Small intestine (tissue), 7 donors: Measurements from ENCODE around the gene ASB3. TPM values are rescaled to one million over a fixed set of nuclear protein-coding genes. Genes with fewer than 3 reads are reported as not detected.
A peak's percentile ranks its signal among the peaks of the same experiment; 100 is the strongest.

Source experiments
- DNase-seq, 2 donors: peaks; one replicate each; pipeline versions ENCODE4 v3.0.0 to v3.0.0-alpha.2; 2013
- FAIRE-seq: peaks from 2 replicates; lab custom pipeline; 2012; peaks lifted over from hg19 to GRCh38; lab: Jason Lieb, UNC
- H3K27ac ChIP-seq, 3 donors: one replicate each; pipeline ENCODE4 v1.5.1; 2013; ENCODE audit warnings: low read length in 2 of 3, mild to moderate bottlenecking in 2 of 3, control low read depth in 1 of 3, inconsistent platforms in 1 of 3, low read depth in 1 of 3, moderate library complexity in 1 of 3
- H3K27me3 ChIP-seq, 3 donors: one replicate each; pipeline ENCODE4 v1.6.1; 2013; ENCODE audit warnings: low read length in 3 of 3, inconsistent platforms in 1 of 3; ENCODE audit not compliant: control insufficient read depth in 3 of 3, insufficient read depth in 3 of 3
- H3K36me3 ChIP-seq, 3 donors: one replicate each; pipeline ENCODE4 v1.6.1; 2013; ENCODE audit warnings: low read length in 3 of 3, inconsistent platforms in 1 of 3, low read depth in 1 of 3, mild to moderate bottlenecking in 1 of 3, moderate library complexity in 1 of 3; ENCODE audit not compliant: control insufficient read depth in 3 of 3, insufficient read depth in 2 of 3
- H3K4me1 ChIP-seq, 3 donors: one replicate each; pipeline ENCODE4 v1.6.1; 2013; ENCODE audit warnings: low read length in 2 of 3, inconsistent platforms in 1 of 3, low read depth in 1 of 3, mild to moderate bottlenecking in 1 of 3, moderate library complexity in 1 of 3; ENCODE audit not compliant: control insufficient read depth in 3 of 3, insufficient read depth in 2 of 3
- H3K4me3 ChIP-seq, 3 donors: one replicate each; pipeline ENCODE4 v1.5.1; 2013; ENCODE audit warnings: low read length in 3 of 3, control low read depth in 1 of 3, inconsistent platforms in 1 of 3, low read depth in 1 of 3, mild to moderate bottlenecking in 1 of 3, moderate library complexity in 1 of 3
- H3K9me3 ChIP-seq, 2 donors: one replicate each; pipeline ENCODE4 v1.6.1; 2013; ENCODE audit warnings: low read depth in 1 of 2, low read length in 1 of 2; ENCODE audit not compliant: control insufficient read depth in 2 of 2, insufficient read depth in 1 of 2
- WGBS, 3 donors: extraction: QIAGEN DNeasy Blood & Tissue Kit; methylation state at CpG; one replicate each; pipeline ENCODE4 v1.1.7; 2013; 5-methylcytosine and 5-hydroxymethylcytosine counted together
- polyA plus RNA-seq, 4 donors: library from polyadenylated mRNA; stranded (reverse) in 3 of 4; unstranded in 1 of 4; fragments of 200-250 nt in 3 of 4; fragments of 120-200 nt in 1 of 4; gene quantifications; one replicate each; pipeline versions ENCODE4 v1.2.1 to v1.2.3, GENCODE V29; 2013
- donor health status: healthy with polysubstance abuse.
- donor health status: control.
- donor health status: control.
- donor health status: Bipolar disorder and iron deficiency.
- donor health status: healthy.

ASB3 gene
- polyA plus RNA-seq, 4 donors: 6.0 to 12.4 (median 6.6) TPM

DNA sequence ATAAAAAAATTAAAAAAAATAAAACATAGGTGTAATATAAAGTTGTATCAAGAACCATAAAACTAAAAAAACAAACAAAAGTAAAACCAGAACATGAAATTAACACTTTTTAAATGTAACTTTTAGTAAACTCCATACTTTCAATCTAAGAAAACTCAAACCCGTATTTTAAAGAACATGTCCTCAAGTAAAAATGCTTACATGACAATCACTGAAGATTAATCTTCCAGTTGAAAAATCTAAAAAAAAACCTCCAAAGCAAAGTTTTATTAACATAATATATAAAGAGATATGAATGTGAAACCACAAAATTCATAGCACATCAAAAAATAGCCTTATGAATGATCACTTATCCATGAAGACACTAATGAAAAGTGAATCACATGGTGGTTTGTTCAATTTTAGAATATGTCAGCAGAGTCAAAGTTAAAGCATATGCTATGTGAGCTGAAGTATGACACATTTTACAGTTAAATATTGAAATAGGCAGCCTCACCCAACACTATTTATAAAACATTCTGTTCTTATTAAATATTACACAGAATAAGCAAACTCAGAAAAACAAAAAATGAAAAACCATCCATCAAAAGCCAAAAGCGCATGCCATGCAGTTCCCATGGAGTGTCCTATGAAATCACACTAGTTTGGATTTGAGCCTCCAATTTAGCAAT is 42.2 kb downstream of the ASB3 start:
- Histone ChIP-seq H3K27me3 (no peaks in the 10 kb centered on the region), H3K4me3 (no peak overlapping the region), H3K27ac (no peak overlapping the region), H3K36me3 (peaks cover 0 to 6% (median 4%) of the 10 kb centered on the region in 3 donors), H3K9me3 (no peaks in the 10 kb centered on the region), H3K4me1 (no peaks in the 10 kb centered on the region)
- FAIRE-seq: no peak
- no peak for DNase-seq
- 81 to 96% (median 87%) methylated on average over 2 of the region's 2 CpGs for WGBS, 3 donors

DNA sequence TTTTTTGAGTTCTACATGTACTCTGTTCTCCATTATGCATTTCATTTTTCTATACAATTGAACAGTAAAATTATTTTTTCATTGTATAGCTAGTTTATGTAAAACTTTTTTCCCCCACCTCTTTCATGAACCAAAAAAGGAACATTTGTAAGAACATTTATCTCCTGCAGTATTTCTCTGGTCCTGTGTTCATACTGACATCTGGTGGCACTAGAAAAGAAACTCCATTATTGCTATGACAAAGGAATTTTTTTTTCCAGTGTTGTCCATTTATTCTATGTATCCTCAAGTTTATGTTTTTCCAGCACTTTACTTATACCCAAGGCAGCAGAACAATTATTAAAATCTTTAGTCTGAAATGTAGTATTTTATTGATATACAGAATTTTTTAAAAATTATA is 46.6 kb downstream of the ASB3 start:
- FAIRE-seq: peak; percentile 23

DNA sequence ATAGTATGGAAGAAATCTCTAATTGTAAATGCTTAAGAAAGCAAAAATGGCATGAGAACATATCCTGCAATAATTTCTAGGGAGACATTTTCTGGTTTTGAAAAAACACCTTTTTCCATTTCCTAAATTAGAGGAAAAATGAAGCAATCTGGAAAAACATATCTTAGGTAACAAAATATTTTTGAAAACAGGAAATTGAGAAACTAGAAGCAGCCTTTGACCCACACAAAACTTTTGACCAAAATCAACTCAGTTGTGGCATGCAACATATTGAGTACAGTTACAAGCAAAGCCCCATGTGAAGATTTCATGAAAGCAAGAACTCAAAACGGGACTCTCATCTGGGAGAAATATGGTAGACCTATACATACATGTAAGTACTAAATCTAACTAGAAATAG is 47.7 kb downstream of the ASB3 start:
- no peak for FAIRE-seq
- Histone ChIP-seq H3K36me3 (peaks cover 0 to 2% (median 2%) of the 10 kb centered on the region in 3 donors), H3K9me3 (no peaks in the 10 kb centered on the region), H3K4me1 (no peaks in the 10 kb centered on the region), H3K27me3 (no peaks in the 10 kb centered on the region), H3K27ac (no peak overlapping the region), H3K4me3 (no peak overlapping the region)
- 74 to 95% (median 83%) methylated on average over 1 of the region's 1 CpG for WGBS, 3 donors
- no peak for DNase-seq

More for the DNA sequence above, 46.6 kb downstream of the ASB3 start:
- peaks cover 0 to 3% (median 2%) of the 10 kb centered on the region in 3 donors for H3K36me3 ChIP-seq
- H3K9me3 ChIP-seq: no peaks in the 10 kb centered on the region
- H3K27ac ChIP-seq: no peak overlapping the region
- H3K27me3 ChIP-seq: no peaks in the 10 kb centered on the region
- no peak overlapping the region for H3K4me3 ChIP-seq
- H3K4me1 ChIP-seq: no peaks in the 10 kb centered on the region
- peak; percentile 4 for DNase-seq

DNA sequence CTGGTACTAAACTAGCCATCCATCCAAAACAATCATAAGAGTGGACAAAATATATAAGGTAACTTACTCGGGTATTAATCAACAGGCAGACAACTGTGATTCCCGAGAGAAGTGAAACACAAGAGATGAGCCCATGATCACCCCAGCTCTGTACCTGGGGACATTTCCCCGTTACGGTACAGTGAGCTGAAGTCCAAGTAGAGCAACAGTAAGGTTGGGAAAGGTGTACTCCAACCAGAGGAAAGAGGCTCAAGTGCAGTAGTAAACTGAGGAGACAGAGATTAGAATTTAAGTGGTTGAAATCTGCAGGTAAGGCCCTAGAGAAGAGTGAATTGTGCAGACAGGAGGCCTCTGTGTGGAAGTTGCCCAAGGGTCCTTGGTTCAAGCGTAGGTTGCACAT is 49.7 kb downstream of the ASB3 start:
- DNase-seq: no peak
- Histone ChIP-seq H3K4me1 (no peaks in the 10 kb centered on the region), H3K27ac (no peak overlapping the region), H3K36me3 (peaks cover 0 to 7% (median 2%) of the 10 kb centered on the region in 3 donors), H3K4me3 (no peak overlapping the region), H3K9me3 (no peaks in the 10 kb centered on the region), H3K27me3 (no peaks in the 10 kb centered on the region)
- FAIRE-seq: no peak
- 93 to 96% (median 95%) methylated on average over 5 of the region's 5 CpGs for WGBS, 3 donors

DNA sequence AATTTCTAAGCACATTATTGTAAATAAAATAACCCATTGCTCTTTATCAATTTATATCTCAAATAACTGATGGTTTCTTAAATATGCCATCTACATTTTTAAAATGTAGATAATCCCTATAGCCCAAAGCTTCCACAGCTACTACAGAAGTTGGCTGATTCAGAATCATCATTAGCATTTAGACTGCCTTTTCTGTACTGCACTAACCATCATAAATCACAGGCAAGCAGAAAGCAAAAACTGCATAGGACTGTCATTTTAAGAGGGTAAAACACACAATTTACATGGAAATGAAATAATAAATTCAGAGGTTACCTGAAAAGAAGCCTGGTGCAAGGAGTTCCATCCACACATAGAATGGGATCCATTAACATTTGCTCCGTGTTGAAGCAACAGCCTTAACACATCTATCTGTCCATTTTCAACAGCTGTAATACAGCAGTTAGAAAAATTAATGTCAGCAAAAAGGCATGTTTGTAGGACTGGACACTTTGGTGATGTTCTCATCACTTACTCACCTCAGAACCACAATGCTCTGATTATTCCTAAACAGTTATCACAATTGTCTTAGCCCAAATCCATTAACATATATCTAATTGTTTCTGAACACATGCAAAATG is 57.5 kb downstream of the ASB3 start:
- Histone ChIP-seq H3K9me3 (peaks cover 0 to 2% of the 10 kb centered on the region in 2 donors), H3K27me3 (no peaks in the 10 kb centered on the region), H3K27ac (no peak overlapping the region), H3K36me3 (peaks cover 0 to 14% (median 0%) of the 10 kb centered on the region in 3 donors), H3K4me3 (no peak overlapping the region), H3K4me1 (no peaks in the 10 kb centered on the region)
- FAIRE-seq: no peak
- DNase-seq: no peak
- 73 to 97% (median 78%) methylated on average over 1 of the region's 1 CpG for WGBS, 3 donors

DNA sequence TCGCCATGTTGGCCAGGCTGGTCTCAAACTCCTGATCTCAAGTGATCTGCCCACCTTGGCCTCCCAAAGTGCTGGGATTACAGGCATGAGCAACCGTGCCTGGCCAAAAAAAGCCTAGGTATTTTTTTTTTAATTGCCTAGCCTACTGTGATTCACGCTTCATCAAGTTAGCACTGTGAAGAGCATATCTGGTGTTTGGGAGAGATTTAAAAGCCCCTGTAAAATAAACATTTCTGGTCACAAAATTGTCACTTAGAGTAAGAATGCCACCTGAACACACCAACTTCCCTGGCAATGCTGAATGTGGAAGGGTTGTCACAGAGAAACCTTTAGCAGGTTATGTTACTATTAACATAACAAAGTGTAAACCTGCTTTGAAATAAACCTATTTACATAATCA is 58.8 kb downstream of the ASB3 start:
- Histone ChIP-seq H3K27ac (no peak overlapping the region), H3K9me3 (peaks cover 0 to 2% of the 10 kb centered on the region in 2 donors), H3K4me3 (no peak overlapping the region), H3K36me3 (peaks cover 0 to 7% (median 0%) of the 10 kb centered on the region in 3 donors), H3K4me1 (no peaks in the 10 kb centered on the region), H3K27me3 (no peaks in the 10 kb centered on the region)
- FAIRE-seq: no peak
- WGBS, 3 donors: 93 to 97% (median 97%) methylated on average over 3 of the region's 3 CpGs
- no peak for DNase-seq

DNA sequence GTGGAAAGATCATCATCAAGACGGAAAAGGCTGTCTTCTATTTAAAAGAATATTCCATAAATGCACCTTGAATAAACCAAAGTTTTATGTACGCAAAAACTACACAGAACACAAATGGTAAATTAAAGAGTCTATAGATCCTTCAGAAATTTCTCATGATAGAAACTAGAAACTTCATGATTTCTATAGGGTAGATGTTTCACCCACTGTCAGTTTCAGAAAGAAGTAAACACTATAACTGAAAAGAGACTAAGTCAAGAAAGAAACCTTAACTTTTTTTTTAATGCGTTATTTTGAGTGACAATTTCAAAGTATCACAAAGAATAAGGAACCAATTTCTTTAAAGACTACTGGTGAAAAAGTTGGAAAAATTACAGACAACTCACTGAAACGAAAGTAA is 61.1 kb downstream of the ASB3 start:
- no peak overlapping the region for H3K27ac ChIP-seq
- H3K27me3 ChIP-seq: no peaks in the 10 kb centered on the region
- no peak for DNase-seq
- no peaks in the 10 kb centered on the region for H3K4me1 ChIP-seq
- H3K36me3 ChIP-seq: no peaks in the 10 kb centered on the region
- H3K4me3 ChIP-seq: no peak overlapping the region
- H3K9me3 ChIP-seq: no peaks in the 10 kb centered on the region
- 91 to 95% (median 93%) methylated on average over 4 of the region's 4 CpGs for WGBS, 3 donors
- no peak for FAIRE-seq

DNA sequence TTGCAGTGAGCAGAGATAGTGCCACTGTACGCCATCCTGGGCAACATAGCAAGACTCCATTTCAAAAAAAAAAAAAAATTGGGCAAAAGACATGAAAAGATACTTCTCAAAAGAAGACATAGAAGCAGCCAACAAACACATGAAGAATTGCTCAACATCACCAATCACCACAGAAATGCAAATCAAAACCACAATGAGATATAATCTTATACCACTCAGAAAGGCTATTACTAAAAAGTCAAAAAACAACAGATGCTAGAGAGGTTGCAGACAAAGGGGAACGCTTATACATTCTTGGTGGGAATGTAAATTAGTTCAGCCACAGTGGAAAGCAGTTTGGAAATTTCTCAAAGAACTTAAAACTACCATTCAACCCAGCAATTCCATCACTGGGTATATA is 62.2 kb downstream of the ASB3 start:
- H3K27me3 ChIP-seq: no peaks in the 10 kb centered on the region
- H3K4me1 ChIP-seq: no peaks in the 10 kb centered on the region
- no peak overlapping the region for H3K27ac ChIP-seq
- DNase-seq (no peak), FAIRE-seq (no peak)
- H3K36me3 ChIP-seq: no peaks in the 10 kb centered on the region
- 84 to 95% (median 88%) methylated on average over 2 of the region's 2 CpGs for WGBS, 3 donors
- H3K4me3 ChIP-seq: no peak overlapping the region
- H3K9me3 ChIP-seq: no peaks in the 10 kb centered on the region
